GM13977 (cell line): ENCODE data around the gene WNK2.

Experiments
- DNase-seq: peaks from one replicate; pipeline ENCODE4 v3.0.0; 2012; ENCODE audit warnings: low spot score
- CTCF ChIP-seq: IDR thresholded peaks from 2 replicates; pipeline ENCODE4 v1.5.1; 2012; ENCODE audit warnings: mild to moderate bottlenecking, control low read depth; ENCODE audit not compliant: insufficient read depth; ENCODE audit errors: extremely low read depth, missing control alignments
- in situ Hi-C: fragments of 300-500 bp; cut with MboI; formaldehyde crosslinking; loops from one replicate; pipeline ENCODE4 v1.12.0; 2022; ENCODE audit warnings: low sequenced_read_pairs, low pct_unique_long_range_greater_than_20kb, mixed read lengths, inconsistent platforms; ENCODE audit not compliant: unreplicated experiment

Gene WNK2

GRCh38 chr9:93185266-93186214, 1.6 kb downstream of the WNK2 start:
- in situ Hi-C loops: no loop called here
- TF ChIP-seq CTCF: no peak

GRCh38 chr9:93186215-93186945, 2.4 kb downstream of the WNK2 start:
- TF ChIP-seq CTCF: no peak
- in situ Hi-C loops: no loop called here
- no peak for DNase-seq

More at GRCh38 chr9:93185266-93186214, 1.6 kb downstream of the WNK2 start:
- DNase-seq: no peak

- in situ Hi-C loops: no loop called here
- no peak for TF ChIP-seq CTCF
- DNase-seq: no peak
These were observed 3.1 kb downstream of the WNK2 start for GRCh38 chr9:93187047-93187446.

- in situ Hi-C loops: no loop called here
- no peak for TF ChIP-seq CTCF
- DNase-seq: no peak
These were observed 3.6 kb downstream of the WNK2 start for GRCh38 chr9:93187574-93187973.

GRCh38 chr9:93188426-93189368, 4.8 kb downstream of the WNK2 start:
- in situ Hi-C loops: no loop called here
- no peak for TF ChIP-seq CTCF
- no peak for DNase-seq
